22Rv1 (cell line): Measurements from ENCODE around the gene SBDS.

Source experiments
- ZFX ChIP-seq: fragments of 450-650 bp; IDR thresholded peaks from 2 replicates; pipeline ENCODE4 v1.6.1; 2017; ENCODE audit warnings: antibody characterized with exemption, borderline replicate concordance
- TF ChIP-seq, protein P1 (sequence below): fragments of 450-650 bp; IDR thresholded peaks from 2 replicates; pipeline ENCODE4 v1.5.1; 2017; ENCODE audit warnings: mild to moderate bottlenecking

GRCh38 chr7:66937940-66938339 is 57.4 kb downstream of the SBDS start:
- TF ChIP-seq, protein P1, sequence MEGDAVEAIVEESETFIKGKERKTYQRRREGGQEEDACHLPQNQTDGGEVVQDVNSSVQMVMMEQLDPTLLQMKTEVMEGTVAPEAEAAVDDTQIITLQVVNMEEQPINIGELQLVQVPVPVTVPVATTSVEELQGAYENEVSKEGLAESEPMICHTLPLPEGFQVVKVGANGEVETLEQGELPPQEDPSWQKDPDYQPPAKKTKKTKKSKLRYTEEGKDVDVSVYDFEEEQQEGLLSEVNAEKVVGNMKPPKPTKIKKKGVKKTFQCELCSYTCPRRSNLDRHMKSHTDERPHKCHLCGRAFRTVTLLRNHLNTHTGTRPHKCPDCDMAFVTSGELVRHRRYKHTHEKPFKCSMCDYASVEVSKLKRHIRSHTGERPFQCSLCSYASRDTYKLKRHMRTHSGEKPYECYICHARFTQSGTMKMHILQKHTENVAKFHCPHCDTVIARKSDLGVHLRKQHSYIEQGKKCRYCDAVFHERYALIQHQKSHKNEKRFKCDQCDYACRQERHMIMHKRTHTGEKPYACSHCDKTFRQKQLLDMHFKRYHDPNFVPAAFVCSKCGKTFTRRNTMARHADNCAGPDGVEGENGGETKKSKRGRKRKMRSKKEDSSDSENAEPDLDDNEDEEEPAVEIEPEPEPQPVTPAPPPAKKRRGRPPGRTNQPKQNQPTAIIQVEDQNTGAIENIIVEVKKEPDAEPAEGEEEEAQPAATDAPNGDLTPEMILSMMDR = no peak
- no peak for TF ChIP-seq ZFX
